Measurements from ENCODE around the gene COG5.
A peak's percentile ranks its signal among the peaks of the same experiment; 100 is the strongest.
"Not testable (repeated sequence)": the region's sequence is repeated elsewhere in the genome, so short reads cannot be mapped to it uniquely, and the experiment has no call there.

The COG5 gene

GRCh38 chr7:107179326-107180164 lies 384.2 kb downstream of the COG5 start:
- DNase-seq (ENCODE audit: low read depth) = no peak

- no peak for DNase-seq (ENCODE audit: low read depth)
Observed at GRCh38 chr7:107173691-107174406, 389.9 kb downstream of the COG5 start.

GRCh38 chr7:107173191-107173590 lies 390.5 kb downstream of the COG5 start:
- DNase-seq (ENCODE audit: low read depth) = no peak

GRCh38 chr7:107172276-107173032 lies 391.3 kb downstream of the COG5 start:
- DNase-seq (ENCODE audit: low read depth) = no peak

- DNase-seq (ENCODE audit: low read depth) = no peak
Observed at GRCh38 chr7:107171496-107171895, 392.2 kb downstream of the COG5 start.

- no peak for DNase-seq (ENCODE audit: low read depth)
Observed at GRCh38 chr7:107170051-107170915, 393.4 kb downstream of the COG5 start.

- peak; percentile 95 for DNase-seq (ENCODE audit: low read depth)
Observed at GRCh38 chr7:107169120-107170050, 394.3 kb downstream of the COG5 start.

GRCh38 chr7:107168233-107169119 lies 395.2 kb downstream of the COG5 start, which contains the start of gene HBP1:
Gene HBP1, plus strand, starts transcription at chr7:107169003. Its CDS starts 10,891 bp downstream, at chr7:107179894.
- DNase-seq (ENCODE audit: low read depth) = peak; percentile 100

GRCh38 chr7:107167483-107168232 lies 396.1 kb downstream of the COG5 start:
- DNase-seq (ENCODE audit: low read depth) = peak; percentile 82

- no peak for DNase-seq (ENCODE audit: low read depth)
Observed at GRCh38 chr7:107166736-107167426, 396.8 kb downstream of the COG5 start.

GRCh38 chr7:107165341-107165740 lies 398.4 kb downstream of the COG5 start:
- DNase-seq (ENCODE audit: low read depth) = no peak

- DNase-seq (ENCODE audit: low read depth) = no peak
Observed at GRCh38 chr7:107164092-107164491, 399.6 kb downstream of the COG5 start.

GRCh38 chr7:107162475-107162874 lies 401.2 kb downstream of the COG5 start:
- no peak for DNase-seq (ENCODE audit: low read depth)

GRCh38 chr7:107161415-107161814 lies 402.3 kb downstream of the COG5 start:
- no peak for DNase-seq (ENCODE audit: low read depth)

- no peak for DNase-seq (ENCODE audit: low read depth)
Observed at GRCh38 chr7:107160389-107160788, 403.3 kb downstream of the COG5 start.

- no peak for DNase-seq (ENCODE audit: low read depth)
Observed at GRCh38 chr7:107158028-107158427, 405.7 kb downstream of the COG5 start.

GRCh38 chr7:107157091-107157490 lies 406.6 kb downstream of the COG5 start:
- no peak for DNase-seq (ENCODE audit: low read depth)

GRCh38 chr7:107155726-107156125 lies 408.0 kb downstream of the COG5 start:
- not testable (repeated sequence) for DNase-seq (ENCODE audit: low read depth)
